GM12872 (cell line): ENCODE data around the gene TMEM151A.

Experiments
- CTCF ChIP-seq: IDR thresholded peaks from 3 replicates; pipeline ENCODE4 v1.5.1; 2011; ENCODE audit warnings: low read depth, mild to moderate bottlenecking, low read length, moderate library complexity; ENCODE audit not compliant: insufficient read depth

TMEM151A gene

GRCh38 chr11:66310324-66310723 is 18.6 kb downstream of the TMEM151A start:
- TF ChIP-seq CTCF: no peak

- no peak; the same call in 1 of the 3 replicates for TF ChIP-seq CTCF
These were observed 19.8 kb downstream of the TMEM151A start for GRCh38 chr11:66311470-66311964.

- TF ChIP-seq CTCF: peak; percentile 93; the same call in 1 of the 3 replicates
These were observed 20.4 kb downstream of the TMEM151A start for GRCh38 chr11:66311965-66312548.

- TF ChIP-seq CTCF: no peak
These were observed 21.0 kb downstream of the TMEM151A start for GRCh38 chr11:66312549-66313320.

GRCh38 chr11:66313321-66314185 is 21.9 kb downstream of the TMEM151A start:
- no peak for TF ChIP-seq CTCF

GRCh38 chr11:66314186-66314501 is 22.4 kb downstream of the TMEM151A start:
- no peak for TF ChIP-seq CTCF

- TF ChIP-seq CTCF: no peak
These were observed 23.1 kb downstream of the TMEM151A start for GRCh38 chr11:66314561-66315497.
